Measurements from ENCODE around the gene CRCP.
"Not testable (repeated sequence)": the region's sequence is repeated elsewhere in the genome, so short reads cannot be mapped to it uniquely, and the experiment has no call there.

The CRCP gene

GRCh38 chr7:66156035-66156434 is 41.4 kb downstream of the CRCP start:
- not testable (repeated sequence) for DNase-seq (ENCODE audit: low read depth)

DNA sequence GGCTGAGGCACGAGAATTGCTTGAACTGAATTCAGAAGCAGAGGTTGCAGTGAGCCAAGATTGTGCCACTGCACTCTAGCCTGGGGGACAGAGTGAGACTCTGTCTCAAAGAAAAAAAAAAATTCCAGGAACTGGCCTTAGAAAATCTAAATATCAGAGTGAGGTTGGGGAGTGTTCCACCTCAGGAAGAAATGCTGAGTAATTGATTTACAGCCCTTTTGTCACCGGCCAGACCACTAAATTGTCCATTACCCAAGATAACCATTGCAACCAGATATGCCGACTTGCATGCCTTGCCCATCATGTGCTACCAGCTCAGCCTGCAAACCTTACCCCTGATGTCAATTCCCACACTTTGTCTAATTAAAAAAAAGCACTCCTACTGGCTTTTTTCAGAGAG is 42.4 kb downstream of the CRCP start:
- DNase-seq (ENCODE audit: low read depth): peak; percentile 69

GRCh38 chr7:66162622-66163021 is 48.0 kb downstream of the CRCP start:
- DNase-seq (ENCODE audit: low read depth): no peak

GRCh38 chr7:66163186-66163610 is 48.6 kb downstream of the CRCP start:
- no peak for DNase-seq (ENCODE audit: low read depth)

DNA sequence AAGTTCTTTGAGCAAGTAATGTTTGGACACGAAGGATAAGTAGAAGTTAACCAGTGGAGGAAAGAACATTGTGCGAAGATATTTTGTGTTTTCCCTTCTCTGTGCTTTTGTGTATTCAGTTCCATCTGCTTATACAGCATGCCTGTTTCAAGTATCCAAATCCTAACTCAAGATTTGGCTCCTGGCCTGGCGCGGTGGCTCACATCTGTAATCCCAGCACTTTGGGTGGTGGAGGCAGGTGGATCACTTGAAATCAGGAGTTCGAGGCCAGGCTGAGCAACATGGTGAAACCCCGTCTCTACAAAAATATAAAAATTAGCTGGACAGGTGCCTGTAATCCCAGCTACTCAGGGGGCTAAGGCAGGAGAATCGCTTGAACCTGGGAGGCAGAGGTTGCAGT is 49.7 kb downstream of the CRCP start:
- DNase-seq (ENCODE audit: low read depth): no peak

GRCh38 chr7:66167773-66168387 is 53.2 kb downstream of the CRCP start:
- peak; percentile 91 for DNase-seq (ENCODE audit: low read depth)

DNA sequence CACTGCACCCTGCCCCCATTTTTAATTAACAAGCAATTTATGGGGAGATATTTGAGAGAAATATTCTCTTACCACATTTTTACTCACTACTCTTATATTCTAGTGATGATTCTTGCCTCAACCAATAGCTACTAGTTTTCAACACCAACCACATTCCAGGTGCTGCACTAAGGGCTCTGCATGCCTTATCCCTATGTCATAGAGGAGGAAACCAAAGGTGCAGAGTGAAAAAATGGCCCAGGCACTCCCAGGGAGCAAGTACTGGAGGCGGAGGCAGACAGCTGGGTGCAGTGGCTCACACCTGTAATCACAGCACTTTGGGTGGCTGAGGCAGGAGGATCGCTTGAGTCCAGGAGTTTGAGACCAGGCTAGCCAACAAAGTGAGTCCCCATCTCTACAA is 55.0 kb downstream of the CRCP start:
- peak; percentile 21 for DNase-seq (ENCODE audit: low read depth)

GRCh38 chr7:66170309-66171231 is 55.9 kb downstream of the CRCP start:
- DNase-seq (ENCODE audit: low read depth): peak; percentile 74

GRCh38 chr7:66172536-66173401 is 58.1 kb downstream of the CRCP start:
- DNase-seq (ENCODE audit: low read depth): not testable (repeated sequence)

DNA sequence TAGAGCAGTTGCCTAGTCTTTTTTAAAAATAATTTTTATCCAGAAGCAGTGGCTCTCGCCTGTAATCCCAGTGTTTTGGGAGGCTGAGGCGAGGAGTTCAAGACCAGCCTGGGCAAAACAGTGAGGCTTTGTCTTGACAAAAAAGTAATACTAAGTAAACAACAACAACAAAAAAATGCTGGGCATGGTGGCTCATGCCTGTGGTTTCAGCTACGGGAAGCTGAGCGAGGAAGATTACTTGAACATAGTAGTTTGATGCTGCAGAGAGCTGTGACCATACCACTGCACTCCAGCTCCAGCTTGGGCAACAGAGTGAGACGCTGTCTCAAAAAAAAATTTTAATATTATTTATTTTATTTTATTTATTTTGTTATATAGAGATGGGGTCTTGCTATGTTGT is 59.2 kb downstream of the CRCP start:
- peak; percentile 31 for DNase-seq (ENCODE audit: low read depth)

DNA sequence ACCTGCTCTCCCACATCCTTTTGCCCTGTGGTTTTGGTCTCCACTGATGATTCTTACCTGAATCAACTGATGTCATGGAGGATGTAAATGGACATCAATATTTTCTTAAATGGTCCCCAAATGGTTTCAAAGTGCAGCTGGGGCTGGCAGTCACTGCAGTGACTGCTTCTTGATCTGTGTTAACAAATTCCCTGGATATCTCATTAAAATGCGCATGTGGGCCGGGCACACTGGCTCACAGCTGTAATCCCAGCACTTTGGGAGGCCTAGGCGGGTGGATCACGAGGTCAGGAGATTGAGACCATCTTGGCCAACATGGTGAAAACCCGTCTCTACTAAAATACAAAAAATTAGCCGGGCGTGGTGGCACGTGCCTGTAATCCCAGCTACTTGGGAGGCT is 60.4 kb downstream of the CRCP start:
- DNase-seq (ENCODE audit: low read depth): not testable (repeated sequence)

DNA sequence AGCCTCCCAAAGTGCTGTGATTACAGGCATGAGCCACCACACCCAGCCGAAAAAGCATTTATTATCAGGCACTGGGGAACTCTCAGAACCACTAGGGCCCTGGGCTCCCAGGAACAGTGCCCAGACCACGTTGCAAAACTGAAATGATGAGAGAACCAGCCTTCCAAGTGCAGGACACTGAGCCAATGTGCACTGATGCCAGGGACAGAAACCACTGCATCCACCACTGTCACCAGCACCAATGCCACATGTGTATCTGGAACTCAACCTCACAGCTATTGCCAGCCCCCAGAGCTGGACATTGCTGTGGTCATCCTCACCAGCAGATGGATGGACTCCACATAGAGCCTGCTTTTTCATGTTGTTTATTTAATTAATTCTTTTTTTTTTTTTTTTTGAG is 62.3 kb downstream of the CRCP start:
- no peak for DNase-seq (ENCODE audit: low read depth)

- no peak for DNase-seq (ENCODE audit: low read depth)
These were observed 63.6 kb downstream of the CRCP start for GRCh38 chr7:66178258-66178657.

- DNase-seq (ENCODE audit: low read depth): no peak
These were observed 66.7 kb downstream of the CRCP start for GRCh38 chr7:66181329-66181728.

- DNase-seq (ENCODE audit: low read depth): no peak
These were observed 67.2 kb downstream of the CRCP start for GRCh38 chr7:66181845-66182244.

- peak; percentile 89 for DNase-seq (ENCODE audit: low read depth)
These were observed 68.3 kb downstream of the CRCP start for GRCh38 chr7:66182920-66183319.

GRCh38 chr7:66183700-66184099 is 69.1 kb downstream of the CRCP start:
- peak; percentile 100 for DNase-seq (ENCODE audit: low read depth)

DNA sequence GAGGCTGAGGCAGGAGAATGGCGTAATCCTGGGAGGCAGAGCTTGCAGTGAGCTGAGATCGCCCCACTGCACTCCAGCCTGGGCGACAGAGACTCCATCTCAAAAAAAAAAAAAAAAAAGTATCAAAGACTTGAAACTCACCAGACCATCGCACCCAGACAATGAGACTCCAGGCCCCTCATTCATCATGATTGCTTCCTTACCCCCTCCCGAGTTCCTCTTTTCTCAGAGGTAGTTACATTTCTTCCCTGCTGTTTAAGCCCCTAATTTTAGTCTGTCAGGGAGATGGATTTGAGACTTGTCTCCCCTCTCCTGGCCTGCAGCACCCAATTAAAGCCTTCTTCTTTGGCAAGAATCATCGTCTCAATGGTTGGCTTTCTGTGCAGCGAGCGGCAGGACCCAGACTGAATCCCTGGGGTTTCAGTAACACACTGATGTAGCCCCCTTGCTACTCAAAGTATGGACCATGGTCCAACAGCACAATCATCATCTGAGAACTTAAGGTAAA is 71.1 kb downstream of the CRCP start:
- no peak for DNase-seq (ENCODE audit: low read depth)

GRCh38 chr7:66186991-66187390 is 72.3 kb downstream of the CRCP start:
- DNase-seq (ENCODE audit: low read depth): no peak

- peak; percentile 50 for DNase-seq (ENCODE audit: low read depth)
These were observed 73.3 kb downstream of the CRCP start for GRCh38 chr7:66187905-66188304.

- no peak for DNase-seq (ENCODE audit: low read depth)
These were observed 74.0 kb downstream of the CRCP start for GRCh38 chr7:66188645-66189044.

All from amniotic epithelial cell (primary cell).